NCI-H146 (cell line): ENCODE measurements around the gene DRG2.
A peak's percentile ranks its signal among the peaks of the same experiment; 100 is the strongest.

Source experiments
- DNase-seq: peaks from one replicate; lab custom pipeline; 2025; lab: John Stamatoyannopoulos, UW

DRG2 gene

GRCh38 chr17:18116078-18116477 is 28.3 kb downstream of the DRG2 start:
- no peak for DNase-seq

DNA sequence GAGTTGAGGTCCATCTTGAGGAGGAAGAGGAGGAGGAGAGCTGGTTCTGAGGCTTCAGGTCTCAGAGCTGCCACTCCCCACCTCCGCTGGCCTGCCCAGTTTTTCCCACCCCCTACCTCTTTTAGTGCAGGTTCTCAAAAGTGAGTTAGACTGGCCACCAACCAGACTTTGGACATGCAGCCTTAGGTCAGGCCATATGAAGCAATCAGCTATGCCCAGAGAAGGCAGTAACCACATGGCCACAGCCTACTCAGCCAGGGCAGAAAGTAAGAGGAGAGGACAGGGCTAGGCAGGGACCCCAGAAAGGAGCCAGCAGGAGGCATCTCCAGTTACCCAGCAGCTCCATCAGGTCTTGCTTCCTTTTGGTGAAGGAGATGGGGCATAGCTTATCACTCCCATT is 29.8 kb downstream of the DRG2 start:
- no peak for DNase-seq

DNA sequence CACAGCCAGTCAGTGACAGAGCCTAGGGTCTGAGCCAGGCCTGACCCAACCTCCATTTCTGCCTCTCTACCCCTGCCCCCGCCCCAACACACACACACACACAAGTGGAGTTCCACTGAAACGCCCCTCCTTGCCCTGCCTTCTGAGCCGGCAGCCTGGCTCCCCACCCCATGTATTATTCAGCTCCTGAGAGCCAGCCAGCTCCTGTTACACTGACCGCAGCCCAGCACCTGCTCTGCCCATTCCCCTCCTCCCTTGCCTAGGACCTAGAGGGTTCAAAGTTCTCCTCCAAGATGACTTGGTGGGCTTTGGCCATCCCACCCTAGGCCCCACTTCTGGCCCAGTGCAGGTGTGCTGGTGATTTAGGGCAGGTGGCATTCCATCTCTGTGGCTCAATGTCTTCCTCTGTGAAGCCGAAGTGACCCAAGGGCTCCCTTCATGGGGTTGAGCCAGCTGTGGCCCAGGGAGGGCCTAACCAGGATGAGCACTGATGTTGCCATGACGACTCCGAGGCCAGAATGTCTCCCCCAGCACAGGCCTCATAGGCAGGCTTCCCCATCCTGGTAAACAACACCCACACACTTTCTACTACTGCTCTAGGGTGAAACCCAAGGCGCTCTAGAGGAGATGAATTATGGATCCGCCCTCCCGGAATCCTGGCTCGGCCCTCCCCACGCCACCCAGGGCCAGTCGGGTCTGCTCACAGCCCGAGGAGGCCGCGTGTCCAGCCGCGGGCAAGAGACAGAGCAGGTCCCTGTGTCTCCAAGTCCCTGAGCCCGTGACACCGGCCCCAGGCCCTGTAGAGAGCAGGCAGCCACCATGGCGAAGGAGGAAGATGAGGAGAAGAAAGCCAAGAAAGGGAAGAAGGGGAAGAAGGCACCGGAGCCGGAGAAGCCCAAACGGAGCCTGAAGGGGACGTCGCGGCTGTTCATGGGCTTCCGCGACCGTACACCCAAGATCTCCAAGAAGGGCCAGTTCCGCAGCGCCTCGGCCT is 30.5 kb downstream of the DRG2 start:
- DNase-seq, result no peak

DNA sequence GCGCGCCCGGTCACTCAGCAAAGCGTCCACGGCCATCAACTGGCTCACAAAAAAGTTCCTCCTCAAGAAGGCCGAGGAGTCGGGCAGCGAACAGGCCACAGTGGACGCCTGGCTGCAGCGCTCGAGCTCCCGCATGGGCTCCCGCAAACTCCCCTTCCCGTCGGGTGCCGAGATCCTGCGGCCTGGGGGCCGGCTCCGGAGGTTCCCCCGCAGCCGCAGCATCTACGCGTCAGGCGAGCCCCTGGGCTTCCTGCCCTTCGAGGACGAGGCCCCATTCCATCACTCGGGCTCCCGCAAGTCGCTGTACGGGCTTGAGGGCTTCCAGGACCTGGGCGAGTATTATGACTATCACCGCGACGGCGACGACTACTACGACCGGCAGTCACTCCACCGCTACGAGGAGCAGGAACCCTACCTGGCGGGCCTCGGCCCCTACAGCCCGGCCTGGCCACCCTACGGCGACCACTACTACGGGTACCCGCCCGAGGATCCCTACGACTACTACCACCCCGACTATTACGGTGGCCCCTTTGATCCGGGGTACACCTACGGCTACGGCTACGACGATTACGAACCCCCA is 31.5 kb downstream of the DRG2 start:
- DNase-seq, result no peak

DNA sequence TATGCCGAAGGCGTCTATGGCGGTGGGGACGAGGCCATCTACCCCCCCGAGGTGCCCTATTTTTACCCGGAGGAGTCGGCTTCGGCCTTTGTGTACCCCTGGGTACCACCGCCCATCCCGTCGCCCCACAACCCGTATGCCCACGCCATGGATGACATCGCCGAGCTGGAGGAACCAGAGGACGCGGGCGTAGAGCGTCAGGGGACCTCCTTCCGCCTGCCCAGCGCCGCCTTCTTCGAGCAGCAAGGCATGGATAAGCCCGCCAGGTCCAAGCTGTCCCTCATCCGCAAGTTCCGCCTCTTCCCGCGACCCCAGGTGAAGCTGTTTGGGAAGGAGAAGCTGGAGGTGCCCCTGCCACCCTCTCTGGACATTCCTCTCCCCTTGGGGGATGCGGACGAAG is 32.2 kb downstream of the DRG2 start:
- no peak for DNase-seq

GRCh38 chr17:18120461-18121017 is 32.8 kb downstream of the DRG2 start:
- DNase-seq, result no peak

DNA sequence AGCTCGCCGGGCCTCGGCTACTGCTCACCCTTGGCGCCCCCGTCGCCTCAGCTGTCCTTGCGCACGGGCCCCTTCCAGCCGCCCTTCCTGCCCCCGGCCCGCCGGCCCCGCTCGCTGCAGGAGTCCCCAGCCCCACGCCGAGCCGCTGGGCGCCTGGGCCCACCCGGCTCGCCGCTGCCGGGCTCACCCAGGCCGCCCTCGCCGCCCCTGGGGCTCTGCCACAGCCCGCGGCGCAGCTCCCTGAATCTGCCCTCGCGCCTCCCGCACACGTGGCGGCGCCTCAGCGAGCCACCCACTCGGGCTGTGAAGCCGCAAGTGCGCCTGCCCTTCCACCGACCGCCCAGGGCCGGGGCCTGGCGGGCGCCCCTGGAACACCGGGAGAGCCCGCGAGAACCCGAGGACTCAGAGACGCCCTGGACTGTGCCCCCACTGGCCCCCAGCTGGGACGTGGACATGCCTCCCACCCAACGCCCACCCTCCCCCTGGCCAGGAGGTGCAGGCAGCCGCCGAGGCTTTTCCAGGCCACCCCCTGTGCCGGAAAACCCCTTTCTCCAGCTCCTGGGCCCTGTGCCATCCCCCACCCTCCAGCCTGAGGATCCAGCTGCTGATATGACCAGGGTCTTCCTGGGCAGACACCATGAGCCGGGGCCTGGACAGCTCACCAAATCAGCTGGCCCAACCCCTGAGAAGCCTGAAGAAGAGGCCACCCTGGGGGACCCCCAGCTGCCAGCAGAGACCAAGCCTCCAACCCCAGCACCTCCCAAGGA is 33.6 kb downstream of the DRG2 start:
- no peak for DNase-seq

- DNase-seq, result peak; percentile 20
Measured at GRCh38 chr17:18122990-18123753, 35.4 kb downstream of the DRG2 start.

DNA sequence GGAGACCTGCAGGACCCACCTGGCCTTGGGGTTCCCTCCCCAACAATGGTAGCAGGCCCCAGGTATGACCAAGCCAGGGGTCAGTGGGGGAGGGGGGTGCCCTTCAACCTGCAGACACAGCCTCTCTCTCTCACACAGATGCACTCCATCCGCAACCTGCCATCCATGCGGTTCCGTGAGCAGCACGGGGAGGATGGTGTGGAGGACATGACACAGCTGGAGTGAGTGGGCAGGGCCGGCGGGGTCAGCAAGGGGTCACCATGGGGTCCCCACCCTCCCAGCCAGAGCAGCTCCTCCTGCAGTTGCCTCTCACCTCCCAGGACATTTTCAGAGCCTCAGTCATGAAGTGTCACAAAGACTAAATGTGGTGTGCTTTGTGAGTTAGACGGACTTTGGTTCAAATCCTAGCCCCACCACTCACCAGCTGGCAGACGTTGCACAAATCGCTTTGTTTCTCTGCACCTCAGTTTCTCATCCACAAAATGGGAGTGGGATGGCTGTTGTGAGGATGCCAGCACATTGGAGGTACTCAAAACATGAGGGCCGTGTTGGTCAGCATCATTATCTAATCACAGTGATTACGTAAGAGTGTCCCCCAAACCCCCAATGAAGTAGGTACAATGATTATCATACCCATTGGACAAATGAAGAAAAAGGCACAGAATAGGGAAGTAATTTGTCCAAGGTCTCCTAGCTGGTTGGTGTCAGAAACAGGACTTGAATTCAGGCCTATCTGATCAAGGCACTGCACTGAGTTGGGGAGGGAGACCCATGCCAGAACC is 36.8 kb downstream of the DRG2 start:
- no peak for DNase-seq

DNA sequence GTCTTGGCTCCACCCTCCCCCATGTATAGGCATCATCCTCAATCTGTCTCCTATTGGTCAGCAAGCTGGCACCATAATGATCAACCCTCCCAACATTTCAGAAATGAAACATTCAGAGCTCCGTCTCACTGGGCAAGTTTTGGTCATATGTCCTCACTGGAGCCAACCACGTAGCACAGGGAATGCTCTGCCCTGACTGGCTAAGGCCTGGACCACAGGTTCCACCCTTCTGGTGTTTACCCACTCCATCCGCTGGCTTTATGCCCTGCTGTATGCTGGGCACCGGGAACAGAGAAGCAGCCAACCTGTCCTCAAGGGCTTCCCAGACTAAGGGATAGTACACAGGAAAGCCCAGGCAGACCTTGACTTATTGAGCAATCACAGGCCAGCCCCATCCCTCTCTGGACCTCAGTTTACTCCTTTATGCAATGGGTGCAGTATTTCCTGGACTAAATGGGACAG is 41.3 kb downstream of the DRG2 start:
- no peak for DNase-seq

DNA sequence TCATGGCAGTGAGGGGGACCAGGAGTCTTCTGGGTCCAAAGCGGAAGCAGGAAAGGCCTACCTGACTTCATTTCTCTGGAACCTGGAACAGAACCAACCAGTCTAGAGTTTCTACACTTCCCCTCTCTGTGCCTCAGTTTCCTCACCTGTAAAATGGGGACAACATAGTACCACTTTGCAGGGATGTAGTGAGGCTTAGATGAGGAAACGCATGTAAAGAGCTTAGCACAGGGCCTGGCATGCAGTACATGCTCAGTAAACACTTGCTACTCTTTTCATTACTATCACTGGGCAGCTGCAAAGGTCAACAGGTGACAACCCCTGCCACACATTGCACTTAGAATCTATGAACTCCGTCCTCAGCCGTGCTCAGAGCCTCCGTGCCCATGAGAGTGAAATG is 45.0 kb downstream of the DRG2 start:
- no peak for DNase-seq

DNA sequence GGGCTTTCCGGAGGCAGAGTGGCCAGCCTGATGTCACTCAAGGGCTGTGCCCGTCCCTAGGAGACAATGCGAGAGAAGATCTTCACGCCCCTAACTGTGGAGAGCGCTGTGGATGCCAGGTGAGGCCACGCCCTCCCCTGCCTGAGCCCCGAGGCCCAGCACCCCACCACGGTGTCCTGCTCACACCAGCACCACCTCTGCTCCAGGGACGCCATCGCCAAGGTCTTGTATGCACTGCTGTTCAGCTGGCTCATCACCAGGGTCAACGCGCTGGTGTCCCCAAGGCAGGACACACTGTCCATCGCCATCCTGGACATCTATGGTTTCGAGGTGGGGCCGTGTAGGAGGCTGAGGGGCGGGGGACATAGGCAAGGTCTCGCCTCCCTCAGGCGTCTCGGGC is 48.6 kb downstream of the DRG2 start:
- no peak for DNase-seq

DNA sequence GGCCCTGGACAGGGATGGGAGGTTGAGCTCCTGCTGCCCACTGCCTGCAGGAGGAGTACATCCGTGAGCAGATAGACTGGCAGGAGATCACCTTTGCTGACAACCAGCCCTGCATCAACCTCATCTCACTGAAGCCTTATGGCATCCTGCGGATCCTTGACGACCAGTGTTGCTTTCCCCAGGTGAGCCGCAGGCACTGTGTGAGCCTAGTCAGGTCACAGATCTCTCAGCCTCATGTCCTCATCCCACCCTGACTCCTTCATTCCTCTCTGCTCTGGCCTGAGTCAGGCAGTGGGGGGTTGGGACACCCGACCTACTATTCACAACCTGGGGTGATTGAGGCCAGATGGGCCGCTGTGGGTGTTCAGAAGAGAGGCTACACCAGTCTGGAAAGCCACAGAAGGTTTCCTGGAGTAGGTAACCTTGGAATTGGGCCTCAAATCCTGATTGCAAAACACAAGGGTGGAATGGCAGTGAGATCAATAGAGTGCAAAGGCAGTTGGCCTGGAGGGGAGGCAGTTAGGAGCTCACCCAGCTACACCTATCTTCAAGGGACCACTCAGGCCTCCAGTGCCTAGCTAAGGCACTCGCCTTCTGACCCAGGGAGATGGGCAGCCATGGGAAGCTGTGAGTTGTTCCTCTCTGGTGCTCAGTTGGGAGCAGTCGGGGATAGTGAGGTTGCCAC is 50.5 kb downstream of the DRG2 start:
- no peak for DNase-seq

GRCh38 chr17:18139092-18139491 is 51.3 kb downstream of the DRG2 start:
- DNase-seq, result no peak

- no peak for DNase-seq
Measured at GRCh38 chr17:18139498-18139897, 51.8 kb downstream of the DRG2 start.

GRCh38 chr17:18139949-18140348 is 52.2 kb downstream of the DRG2 start:
- DNase-seq, result no peak

GRCh38 chr17:18140648-18141047 is 52.9 kb downstream of the DRG2 start:
- DNase-seq, result no peak

GRCh38 chr17:18141210-18141803 is 53.6 kb downstream of the DRG2 start:
- peak; percentile 56 for DNase-seq

GRCh38 chr17:18142417-18142816 is 54.7 kb downstream of the DRG2 start:
- DNase-seq, result no peak
